Neural cell (in vitro differentiated cells): Measurements from ENCODE around the gene PRKCA. TPM values are rescaled to one million over a fixed set of nuclear protein-coding genes. Genes with fewer than 3 reads are reported as not detected.
A peak's percentile ranks its signal among the peaks of the same experiment; 100 is the strongest.

Experiments
- H2AFZ ChIP-seq: fragments of 200-600, 300-800 bp; sonication (generic), shearing (Covaris generic); 2 replicates; pipeline ENCODE4 v1.6.0; 2014; ENCODE audit warnings: low read depth, mild to moderate bottlenecking, antibody characterized with exemption, low read length, moderate library complexity
- H3F3A ChIP-seq: fragments of 200-600 bp; shearing (Covaris generic); 2 replicates; pipeline ENCODE4 v1.6.1; 2016; ENCODE audit warnings: mild to moderate bottlenecking, moderate library complexity, mixed read lengths, antibody characterized with exemption, low read length; ENCODE audit not compliant: insufficient read depth, poor library complexity, severe bottlenecking
- H3K27ac ChIP-seq: fragments of 200-600, 300-800 bp; sonication (generic), shearing (Covaris generic); 2 replicates; pipeline ENCODE4 v1.5.1; 2014; ENCODE audit warnings: mild to moderate bottlenecking, low read length, moderate library complexity
- H3K27me3 ChIP-seq: fragments of 300-800, 200-600 bp; sonication (generic), shearing (Covaris generic); 2 replicates; pipeline ENCODE4 v1.6.0; 2014; ENCODE audit warnings: mild to moderate bottlenecking, low read depth, low read length, moderate library complexity; ENCODE audit not compliant: insufficient read depth
- H3K36me3 ChIP-seq: fragments of 300-800, 200-600 bp; sonication (generic), shearing (Covaris generic); 2 replicates; pipeline ENCODE4 v1.5.1; 2014; ENCODE audit warnings: mild to moderate bottlenecking, antibody characterized with exemption, low read length, moderate library complexity; ENCODE audit not compliant: insufficient read depth
- H3K4me2 ChIP-seq: fragments of 300-800, 200-600 bp; sonication (generic), shearing (Covaris generic); 2 replicates; pipeline ENCODE4 v1.6.0; 2014; ENCODE audit warnings: mild to moderate bottlenecking, low read length
- H3K4me3 ChIP-seq: fragments of 300-800, 200-600 bp; sonication (generic), shearing (Covaris generic); 2 replicates; pipeline ENCODE4 v1.5.1; 2014; ENCODE audit warnings: mild to moderate bottlenecking, low read length, moderate library complexity
- H3K79me2 ChIP-seq: fragments of 200-600 bp; shearing (Covaris generic); replicated peaks from 2 replicates; pipeline ENCODE4 v1.6.0; 2014; ENCODE audit warnings: mild to moderate bottlenecking, low read length, moderate library complexity; ENCODE audit not compliant: insufficient read depth
- H3K9ac ChIP-seq: fragments of 300-800, 200-600 bp; sonication (generic), shearing (Covaris generic); 2 replicates; pipeline ENCODE4 v1.6.1; 2016; ENCODE audit warnings: mild to moderate bottlenecking, low read length, mixed read lengths
- H3K9me2 ChIP-seq: fragments of 200-600 bp; shearing (Covaris generic); 2 replicates; pipeline ENCODE4 v1.6.1; 2016; ENCODE audit warnings: mild to moderate bottlenecking, low read length, mixed read lengths; ENCODE audit not compliant: insufficient read depth
- H3K9me3 ChIP-seq: fragments of 200-600, 300-800 bp; sonication (generic), shearing (Covaris generic); 2 replicates; pipeline ENCODE4 v1.6.1; 2016; ENCODE audit warnings: mild to moderate bottlenecking, mixed run types, low read length, moderate library complexity, mixed read lengths
- H4K20me1 ChIP-seq: fragments of 200-600 bp; shearing (Covaris generic); 2 replicates; pipeline ENCODE4 v1.6.1; 2016; ENCODE audit warnings: mild to moderate bottlenecking, mixed run types; ENCODE audit not compliant: insufficient read depth
- CTCF ChIP-seq: fragments of 450-650 bp; IDR thresholded peaks from 2 replicates; pipeline ENCODE4 v1.5.1; 2014; ENCODE audit warnings: antibody characterized with exemption, mild to moderate bottlenecking, moderate library complexity; ENCODE audit not compliant: poor library complexity, severe bottlenecking
- EP300 ChIP-seq: fragments of 450-650 bp; conservative IDR thresholded peaks from 2 replicates; pipeline ENCODE4 v1.6.1; 2014; ENCODE audit warnings: antibody characterized with exemption, mild to moderate bottlenecking, moderate library complexity; ENCODE audit not compliant: poor library complexity, severe bottlenecking
- EZH2 ChIP-seq: fragments of 200-600, 300-800 bp; shearing (Covaris generic), sonication (generic); IDR thresholded peaks from 2 replicates; pipeline ENCODE4 v1.6.1; 2014; ENCODE audit warnings: antibody characterized with exemption, low read length, borderline replicate concordance, mild to moderate bottlenecking; ENCODE audit not compliant: insufficient read depth, poor library complexity, severe bottlenecking
- MXI1 ChIP-seq: fragments of 450-650 bp; conservative IDR thresholded peaks from 2 replicates; pipeline ENCODE4 v1.6.1; 2014; ENCODE audit warnings: antibody characterized with exemption, mild to moderate bottlenecking; ENCODE audit not compliant: poor library complexity, severe bottlenecking
- POLR2AphosphoS5 ChIP-seq: IDR thresholded peaks from 2 replicates; pipeline ENCODE4 v1.6.1; 2012
- RAD21 ChIP-seq: fragments of 450-650 bp; conservative IDR thresholded peaks from 2 replicates; pipeline ENCODE4 v1.6.1; 2014; ENCODE audit warnings: antibody characterized with exemption, mild to moderate bottlenecking, moderate library complexity
- REST ChIP-seq: IDR thresholded peaks from 2 replicates; pipeline ENCODE4 v1.6.1; 2012; ENCODE audit warnings: borderline replicate concordance
- SMC3 ChIP-seq: fragments of 450-650 bp; conservative IDR thresholded peaks from 2 replicates; pipeline ENCODE4 v1.6.1; 2014; ENCODE audit warnings: antibody characterized with exemption, mild to moderate bottlenecking, moderate library complexity; ENCODE audit not compliant: poor library complexity
- TAF1 ChIP-seq: IDR thresholded peaks from 2 replicates; pipeline ENCODE4 v1.6.1; 2012; ENCODE audit warnings: low read depth
- polyA plus RNA-seq: library from polyadenylated mRNA; depleted of rRNA; stranded (reverse); fragments of >200 nt; gene quantifications from 2 replicates; pipeline ENCODE4 v1.2.3, GENCODE V29; 2014

The PRKCA gene
- polyA plus RNA-seq, 1 donor from 2014 or later = 5.9 TPM

GRCh38 chr17:66364508-66364907 lies 62.1 kb downstream of the PRKCA start:
- H3K9me2 ChIP-seq = no peaks in the 10 kb centered on the region
- H3K79me2 ChIP-seq = no peaks in the 10 kb centered on the region
- H4K20me1 ChIP-seq = no peaks in the 10 kb centered on the region
- no peak overlapping the region for H3K4me3 ChIP-seq
- H3K4me2 ChIP-seq = no peak overlapping the region
- no peaks in the 10 kb centered on the region for H3F3A ChIP-seq
- peaks cover 19% of the 10 kb centered on the region for H3K27me3 ChIP-seq
- H3K9ac ChIP-seq = no peak overlapping the region
- TF ChIP-seq SMC3 (no peak), EP300 (no peak), CTCF (no peak), RAD21 (no peak), POLR2AphosphoS5 (no peak), REST (no peak), MXI1 (no peak)
- H2AFZ ChIP-seq = no peak overlapping the region
- no peaks in the 10 kb centered on the region for H3K36me3 ChIP-seq
- no peaks in the 10 kb centered on the region for H3K9me3 ChIP-seq
- no peak overlapping the region for H3K27ac ChIP-seq

- Histone ChIP-seq H3K27ac (peak overlapping the region; percentile 19), H3K9me2 (no peaks in the 10 kb centered on the region), H3K4me2 (no peak overlapping the region), H3F3A (no peaks in the 10 kb centered on the region), H3K9ac (no peak overlapping the region), H3K36me3 (no peaks in the 10 kb centered on the region), H3K9me3 (no peaks in the 10 kb centered on the region), H3K27me3 (peaks cover 21% of the 10 kb centered on the region), H2AFZ (no peak overlapping the region), H3K79me2 (no peaks in the 10 kb centered on the region), H4K20me1 (no peaks in the 10 kb centered on the region), H3K4me3 (peak overlapping the region; percentile 34)
- TF ChIP-seq POLR2AphosphoS5 (no peak), REST (no peak), EP300 (no peak), MXI1 (no peak), CTCF (no peak), TAF1 (no peak), SMC3 (no peak), EZH2 (no peak)
Observed at GRCh38 chr17:66364990-66365490, 62.6 kb downstream of the PRKCA start.
